CD4-positive, alpha-beta memory T cell (primary cell): ENCODE data around the gene OR4S1. TPM values are rescaled to one million over a fixed set of nuclear protein-coding genes. Genes with fewer than 3 reads are reported as not detected.
A peak's percentile ranks its signal among the peaks of the same experiment; 100 is the strongest.
"Not testable (repeated sequence)": the region's sequence is repeated elsewhere in the genome, so short reads cannot be mapped to it uniquely, and the experiment has no call there.

ENCODE experiments used
- CTCF ChIA-PET: fragments of 350-600 bp; sonication (Branson Sonifier 250); formaldehyde crosslinking; loops from one replicate; lab custom pipeline; 2021; ENCODE audit warnings: inconsistent platforms; ENCODE audit not compliant: partially characterized antibody; lab: Charles Lee
- POLR2A ChIA-PET: fragments of 350-600 bp; sonication (Branson Sonifier 250); formaldehyde crosslinking; loops from one replicate; lab custom pipeline; 2021; ENCODE audit not compliant: partially characterized antibody; lab: Charles Lee
- DNase-seq, 5 donors: peaks; one replicate each; pipeline versions ENCODE4 v3.0.0 to v3.0.0-alpha.2; 2020 to 2022; ENCODE audit warnings: mixed read lengths in 1 of 5
- H3K27ac ChIP-seq: one replicate; pipeline ENCODE4 v1.7.0; 2013; ENCODE audit warnings: low read depth, low read length
- H3K27me3 ChIP-seq: 2 replicates; pipeline ENCODE4 v1.7.0; 2013; ENCODE audit warnings: mild to moderate bottlenecking, low read length, moderate library complexity; ENCODE audit not compliant: insufficient read depth
- H3K36me3 ChIP-seq: 2 replicates; pipeline ENCODE4 v1.7.0; 2013; ENCODE audit warnings: mild to moderate bottlenecking, low read length, moderate library complexity; ENCODE audit not compliant: insufficient read depth
- H3K4me1 ChIP-seq: 2 replicates; pipeline ENCODE4 v1.7.0; 2013; ENCODE audit warnings: mild to moderate bottlenecking, low read length, moderate library complexity; ENCODE audit not compliant: insufficient read depth
- H3K4me3 ChIP-seq, 2 donors: one replicate each; pipeline ENCODE4 v1.7.0; 2013; ENCODE audit warnings: low read length in 2 of 2, mild to moderate bottlenecking in 1 of 2
- H3K9me3 ChIP-seq, 2 donors: one replicate each; pipeline ENCODE4 v1.7.0; 2013; ENCODE audit warnings: low read length in 2 of 2, control low read depth in 1 of 2; ENCODE audit not compliant: control insufficient read depth in 1 of 2
- H3K27ac Mint-ChIP-seq, 7 donors: one replicate each; pipeline ENCODE4 v1.8.0; 2020 to 2021; ENCODE audit warnings: mixed read lengths in 7 of 7, mild to moderate bottlenecking in 6 of 7, inconsistent platforms in 3 of 7, moderate library complexity in 3 of 7
- H3K27me3 Mint-ChIP-seq, 2 donors: one replicate each; pipeline ENCODE4 v1.8.0; 2020 to 2021; ENCODE audit warnings: mixed read lengths in 2 of 2
- H3K36me3 Mint-ChIP-seq, 2 donors: one replicate each; pipeline ENCODE4 v1.8.0; 2020 to 2021; ENCODE audit warnings: mixed read lengths in 2 of 2, inconsistent platforms in 1 of 2, mild to moderate bottlenecking in 1 of 2
- H3K4me1 Mint-ChIP-seq, 4 donors: one replicate each; pipeline ENCODE4 v1.8.0; 2020 to 2021; ENCODE audit warnings: mixed read lengths in 4 of 4, mild to moderate bottlenecking in 1 of 4
- H3K4me3 Mint-ChIP-seq, 8 donors: one replicate each; pipeline ENCODE4 v1.8.0; 2020 to 2021; ENCODE audit warnings: mixed read lengths in 8 of 8, mild to moderate bottlenecking in 7 of 8, moderate library complexity in 6 of 8, inconsistent platforms in 3 of 8
- H3K9me3 Mint-ChIP-seq, 8 donors: one replicate each; pipeline ENCODE4 v1.8.0; 2020 to 2021; ENCODE audit warnings: mixed read lengths in 8 of 8, mild to moderate bottlenecking in 5 of 8, inconsistent platforms in 3 of 8, moderate library complexity in 1 of 8
- intact Hi-C: fragments of 100-400 bp; cut with micrococcal nuclease; formaldehyde crosslinking; loops from one replicate; pipeline ENCODE4 v1.15.1; 2023
- polyA plus RNA-seq, 2 donors: library from polyadenylated mRNA; unstranded; fragments of 300-500 nt; fragmentation: Illumina TruSeq; gene quantifications; one replicate each; pipeline ENCODE4 v1.2.3, GENCODE V29; 2021
- total RNA-seq, 2 experiments: library from RNA; stranded (reverse); gene quantifications; one replicate each; pipeline ENCODE4 v1.2.3, GENCODE V29; 2021

OR4S1 gene
- total and polyA plus RNA-seq, 4 experiments from 2014 or later = not detected

DNA sequence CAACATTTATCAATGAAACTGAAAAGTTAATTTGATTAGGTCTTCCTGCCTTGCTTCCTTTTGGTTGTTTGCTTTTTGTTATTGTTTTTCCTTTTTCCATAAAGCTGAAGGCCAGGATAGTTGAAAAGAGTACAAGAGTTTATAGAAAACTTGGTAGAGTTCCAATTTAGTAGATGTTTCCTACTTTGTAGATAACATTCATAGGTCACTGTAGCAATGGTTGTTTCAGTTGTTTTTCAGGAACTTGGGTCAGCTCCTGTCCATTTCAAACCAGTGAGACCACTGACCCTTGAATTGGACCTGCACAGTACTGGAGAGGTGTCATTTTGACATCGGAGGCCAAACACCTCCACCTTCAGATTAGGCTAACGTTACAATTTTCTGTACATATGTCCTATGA is 13.8 kb downstream of the OR4S1 start:
- H3K27ac Mint-ChIP-seq, H3K4me1 Mint-ChIP-seq, H3K9me3 Mint-ChIP-seq, H3K27ac ChIP-seq, H3K27me3 ChIP-seq, H3K4me3 Mint-ChIP-seq, POLR2A ChIA-PET, DNase-seq, H3K9me3 ChIP-seq, H3K36me3 Mint-ChIP-seq, H3K4me3 ChIP-seq, H3K4me1 ChIP-seq, intact Hi-C loops, H3K36me3 ChIP-seq: not testable (repeated sequence)
- CTCF ChIA-PET = interaction anchor here (2.1 kb wide), 1 partner anchor 12 kb away, joined by 6 read pairs; no protein-coding TSS in a partner anchor
- peaks cover 3 to 12% of the 10 kb centered on the region in 2 donors for H3K27me3 Mint-ChIP-seq

DNA sequence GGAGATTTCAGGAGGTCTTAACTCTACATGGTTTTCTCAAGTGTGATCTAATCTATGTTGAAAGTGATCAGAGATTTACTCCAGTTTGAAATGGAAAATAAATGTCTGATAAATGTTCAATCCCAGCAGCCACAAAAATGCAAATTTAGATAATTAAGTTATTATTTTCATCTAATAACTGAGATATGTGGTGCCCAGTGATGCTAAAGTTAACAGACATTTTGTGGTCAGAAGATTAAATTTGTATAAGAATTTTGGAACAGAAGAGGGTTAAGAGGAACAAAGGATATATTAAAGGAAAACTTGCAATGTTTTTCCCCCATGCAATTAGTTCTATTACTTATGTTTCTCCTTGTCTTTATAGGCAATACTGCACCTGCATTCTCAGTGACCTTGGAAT is 18.6 kb downstream of the OR4S1 start, which contains the start of gene OR4C3:
TSS of gene OR4C3 (plus strand) at position 301 of the 400 bp plus-strand sequence. CDS start 102 bp downstream, outside the sequence.
- H3K4me3 ChIP-seq, H3K36me3 Mint-ChIP-seq, H3K4me1 Mint-ChIP-seq, H3K9me3 Mint-ChIP-seq, DNase-seq, H3K27ac Mint-ChIP-seq, POLR2A ChIA-PET, CTCF ChIA-PET, H3K9me3 ChIP-seq, intact Hi-C loops, H3K27ac ChIP-seq, H3K27me3 Mint-ChIP-seq, H3K36me3 ChIP-seq, H3K4me1 ChIP-seq, H3K27me3 ChIP-seq: not testable (repeated sequence)
- peak within 1 kb of the TSS in 1 of 8 donors; percentile 1 for H3K4me3 Mint-ChIP-seq

- peak overlapping the region in 2 of 7 donors; percentile 59 to 63 for H3K27ac Mint-ChIP-seq
- H3K27me3 Mint-ChIP-seq = no peaks in the 10 kb centered on the region
- no peak overlapping the region for H3K27ac ChIP-seq
- H3K4me1 ChIP-seq = peaks cover 23% of the 10 kb centered on the region
- no peaks in the 10 kb centered on the region for H3K27me3 ChIP-seq
- intact Hi-C loops = no loop called here
- H3K9me3 Mint-ChIP-seq = peaks cover 4 to 32% (median 24%) of the 10 kb centered on the region in 8 donors
- peak; percentile 43 to 50 (median 48) for DNase-seq
- CTCF ChIA-PET = no interaction called here
- POLR2A ChIA-PET = no interaction called here
- no peaks in the 10 kb centered on the region for H3K36me3 ChIP-seq
- peak overlapping the region in 5 of 8 donors; percentile 26 to 67 (median 62) for H3K4me3 Mint-ChIP-seq
- no peaks in the 10 kb centered on the region for H3K9me3 ChIP-seq
- no peak overlapping the region for H3K4me3 ChIP-seq
- H3K4me1 Mint-ChIP-seq = peaks cover 23 to 31% (median 30%) of the 10 kb centered on the region in 4 donors
- H3K36me3 Mint-ChIP-seq = peaks cover 15% of the 10 kb centered on the region in 2 donors
Measured at GRCh38 chr11:48341466-48341865, 35.4 kb downstream of the OR4S1 start.

GRCh38 chr11:48342505-48342904 is 36.5 kb downstream of the OR4S1 start:
- intact Hi-C loops, H3K36me3 ChIP-seq, H3K27me3 ChIP-seq, H3K4me3 ChIP-seq, CTCF ChIA-PET, H3K27me3 Mint-ChIP-seq, H3K9me3 ChIP-seq, DNase-seq, POLR2A ChIA-PET, H3K27ac ChIP-seq: not testable (repeated sequence)
- peaks cover 23 to 42% (median 35%) of the 10 kb centered on the region in 4 donors for H3K4me1 Mint-ChIP-seq
- peaks cover 4 to 43% (median 34%) of the 10 kb centered on the region in 8 donors for H3K9me3 Mint-ChIP-seq
- peaks cover 21 to 23% of the 10 kb centered on the region in 2 donors for H3K36me3 Mint-ChIP-seq
- peak overlapping the region in 1 of 7 donors; percentile 79 for H3K27ac Mint-ChIP-seq
- peaks cover 27% of the 10 kb centered on the region for H3K4me1 ChIP-seq
- peak overlapping the region in 3 of 8 donors; percentile 31 to 57 (median 36) for H3K4me3 Mint-ChIP-seq

GRCh38 chr11:48346286-48346685 is 40.3 kb downstream of the OR4S1 start:
- Mint-ChIP-seq H3K4me1 (peaks cover 17 to 37% (median 29%) of the 10 kb centered on the region in 4 donors), H3K4me3 (peak overlapping the region in 7 of 8 donors; percentile 6 to 79 (median 43)), H3K27ac (peak overlapping the region; percentile 68 to 86 (median 84)), H3K36me3 (peaks cover 25 to 27% of the 10 kb centered on the region in 2 donors), H3K9me3 (peaks cover 4 to 66% (median 61%) of the 10 kb centered on the region in 8 donors)
- intact Hi-C loops, H3K4me3 ChIP-seq, H3K27me3 ChIP-seq, POLR2A ChIA-PET, H3K36me3 ChIP-seq, CTCF ChIA-PET, H3K9me3 ChIP-seq, H3K27ac ChIP-seq, H3K27me3 Mint-ChIP-seq: not testable (repeated sequence)
- H3K4me1 ChIP-seq = peaks cover 25% of the 10 kb centered on the region
- peak; percentile 22 to 46 (median 32) for DNase-seq

- no peak overlapping the region for H3K4me3 Mint-ChIP-seq
- no peaks in the 10 kb centered on the region for H3K36me3 ChIP-seq
- no peak overlapping the region for H3K4me3 ChIP-seq
- peaks cover 0 to 2% of the 10 kb centered on the region in 2 donors for H3K27me3 Mint-ChIP-seq
- no peak overlapping the region for H3K27ac ChIP-seq
- no peaks in the 10 kb centered on the region for H3K4me1 Mint-ChIP-seq
- ChIA-PET CTCF (no interaction called here), POLR2A (no interaction called here)
- peaks cover 4 to 41% (median 28%) of the 10 kb centered on the region in 8 donors for H3K9me3 Mint-ChIP-seq
- no peak for DNase-seq
- H3K9me3 ChIP-seq = no peaks in the 10 kb centered on the region
- intact Hi-C loops = no loop called here
- no peaks in the 10 kb centered on the region for H3K4me1 ChIP-seq
- no peak overlapping the region for H3K27ac Mint-ChIP-seq
- H3K36me3 Mint-ChIP-seq = peaks cover 0 to 5% of the 10 kb centered on the region in 2 donors
- H3K27me3 ChIP-seq = no peaks in the 10 kb centered on the region
Measured at GRCh38 chr11:48354013-48354412, 48.0 kb downstream of the OR4S1 start.

DNA sequence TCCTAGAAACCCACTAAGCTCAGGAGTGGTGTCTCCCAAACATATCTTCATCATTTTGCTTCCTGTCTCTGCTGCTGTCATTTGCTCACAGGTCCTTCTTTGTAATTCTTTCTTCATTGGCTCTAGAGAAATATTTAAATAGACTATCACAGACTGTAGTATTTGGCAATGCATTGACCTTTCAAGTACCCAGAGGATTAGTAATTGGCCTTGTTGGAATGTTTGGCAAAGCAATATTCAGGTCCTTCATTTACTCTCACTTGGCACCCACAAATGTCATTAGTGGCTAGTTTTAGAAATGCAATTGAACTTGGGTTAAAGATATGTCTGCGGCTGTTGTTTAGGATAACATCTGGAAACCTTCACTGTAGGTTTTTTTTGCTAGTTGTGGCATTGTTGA is 48.7 kb downstream of the OR4S1 start:
- DNase-seq = no peak
- ChIA-PET CTCF (no interaction called here), POLR2A (no interaction called here)
- Mint-ChIP-seq H3K4me3 (no peak overlapping the region), H3K4me1 (no peaks in the 10 kb centered on the region), H3K27ac (no peak overlapping the region), H3K36me3 (peaks cover 0 to 3% of the 10 kb centered on the region in 2 donors), H3K27me3 (peaks cover 0 to 2% of the 10 kb centered on the region in 2 donors), H3K9me3 (peaks cover 8 to 42% (median 22%) of the 10 kb centered on the region in 8 donors)
- intact Hi-C loops = no loop called here
- no peak overlapping the region for H3K4me3 ChIP-seq
- no peaks in the 10 kb centered on the region for H3K4me1 ChIP-seq
- no peak overlapping the region for H3K27ac ChIP-seq
- H3K27me3 ChIP-seq = no peaks in the 10 kb centered on the region
- H3K36me3 ChIP-seq = no peaks in the 10 kb centered on the region
- no peaks in the 10 kb centered on the region for H3K9me3 ChIP-seq
